Measurements from ENCODE around the gene ARL15. TPM values are rescaled to one million over a fixed set of nuclear protein-coding genes. Genes with fewer than 3 reads are reported as not detected.

The ARL15 gene
- total RNA-seq, 6 experiments from 2014 or later, result 9.8 to 16.0 (median 13.4) TPM

DNA sequence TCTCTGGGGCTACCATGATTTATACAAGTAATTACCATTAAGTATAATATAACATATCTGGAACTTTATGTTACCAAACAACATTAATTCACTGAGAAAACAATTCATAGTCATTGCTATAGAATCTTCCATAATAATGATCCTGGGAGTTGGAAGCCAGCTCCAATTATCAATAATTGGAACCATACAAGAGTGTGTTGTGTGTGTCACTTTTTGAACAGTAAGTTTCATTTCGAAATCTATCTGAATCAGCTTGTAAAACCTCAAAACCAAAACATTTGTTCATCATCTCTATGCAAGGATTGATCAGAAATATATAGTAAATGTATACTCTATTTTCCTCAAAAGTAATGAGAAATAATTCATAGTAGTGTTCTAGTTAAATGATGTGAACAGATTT is 348.1 kb downstream of the ARL15 start:
- TF ChIP-seq CTCF (IDR thresholded peaks at IDR 0.05), result no peak
- Mint-ChIP-seq H3K36me3 (ENCODE audit: low read depth) (peaks cover under 1% of the 10 kb centered on the region; the same call in 1 of the 2 replicates), H3K4me3 (no peak overlapping the region), H3K4me1 (ENCODE audit: low read depth) (peaks cover 17% of the 10 kb centered on the region), H3K9me3 (peaks cover under 1% of the 10 kb centered on the region), H3K27ac (no peak overlapping the region), H3K27me3 (ENCODE audit: insufficient read depth) (no peaks in the 10 kb centered on the region)
- no peak for DNase-seq

DNA sequence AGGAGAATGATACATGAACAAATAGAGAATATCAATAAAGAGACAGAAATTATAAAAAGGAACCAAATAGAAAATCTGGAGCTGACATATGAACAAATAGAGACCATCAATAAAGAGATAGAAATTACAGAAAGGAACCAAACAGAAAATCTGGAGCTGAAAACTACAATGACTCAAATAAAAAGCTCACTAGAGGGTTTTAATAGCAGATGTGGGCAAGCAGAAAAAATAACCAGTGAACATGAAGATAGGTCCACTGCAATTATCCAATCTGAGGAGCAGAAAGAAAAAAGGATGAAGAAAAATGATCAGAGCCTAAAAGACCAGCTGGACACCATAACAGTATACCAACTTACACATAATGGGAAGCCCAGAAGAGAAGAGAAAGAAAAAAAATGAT is 353.7 kb downstream of the ARL15 start:
- H3K9me3 Mint-ChIP-seq, result peaks cover 17% of the 10 kb centered on the region
- H3K36me3 Mint-ChIP-seq (ENCODE audit: low read depth), result peaks cover 10% of the 10 kb centered on the region
- DNase-seq, result no peak
- TF ChIP-seq CTCF (IDR thresholded peaks at IDR 0.05), result no peak
- H3K4me1 Mint-ChIP-seq (ENCODE audit: low read depth), result no peaks in the 10 kb centered on the region
- H3K27me3 Mint-ChIP-seq (ENCODE audit: insufficient read depth), result no peaks in the 10 kb centered on the region
- no peak overlapping the region for H3K27ac Mint-ChIP-seq
- no peak overlapping the region for H3K4me3 Mint-ChIP-seq

DNA sequence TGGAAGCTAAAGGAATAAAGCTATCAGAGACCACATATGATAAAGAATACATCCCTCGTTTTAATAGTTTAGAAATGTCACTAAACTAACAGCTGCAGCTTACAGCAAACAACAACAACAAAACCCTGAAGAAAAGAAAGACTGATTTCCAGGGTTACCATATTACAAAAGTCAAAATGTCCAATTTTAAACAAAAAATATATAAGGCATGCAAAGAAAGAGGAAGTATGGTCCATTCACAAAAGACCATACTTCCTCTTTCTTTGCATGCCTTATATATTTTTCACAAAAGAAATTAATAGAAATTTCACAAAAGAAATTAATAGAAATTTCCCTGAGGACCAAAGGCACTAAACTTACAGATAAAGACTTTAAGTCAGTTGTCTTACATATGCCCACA is 354.2 kb downstream of the ARL15 start:
- no peak for TF ChIP-seq CTCF (IDR thresholded peaks at IDR 0.05)
- Mint-ChIP-seq H3K27me3 (ENCODE audit: insufficient read depth) (no peaks in the 10 kb centered on the region), H3K27ac (no peak overlapping the region), H3K4me1 (ENCODE audit: low read depth) (no peaks in the 10 kb centered on the region), H3K36me3 (ENCODE audit: low read depth) (peaks cover 10% of the 10 kb centered on the region), H3K4me3 (no peak overlapping the region), H3K9me3 (peaks cover 17% of the 10 kb centered on the region)
- DNase-seq, result no peak

- Mint-ChIP-seq H3K27me3 (ENCODE audit: insufficient read depth) (no peaks in the 10 kb centered on the region), H3K36me3 (ENCODE audit: low read depth) (peaks cover 6% of the 10 kb centered on the region)
These were observed 359.8 kb downstream of the ARL15 start for GRCh38 chr5:53950621-53951020.

GRCh38 chr5:53948598-53948997 is 361.8 kb downstream of the ARL15 start:
- Mint-ChIP-seq H3K4me3 (no peak overlapping the region), H3K27me3 (ENCODE audit: insufficient read depth) (no peaks in the 10 kb centered on the region; the same call in 1 of the 2 replicates), H3K4me1 (ENCODE audit: low read depth) (peaks cover 26% of the 10 kb centered on the region), H3K36me3 (ENCODE audit: low read depth) (peaks cover 14% of the 10 kb centered on the region), H3K9me3 (peaks cover 5% of the 10 kb centered on the region; the same call in 1 of the 2 replicates), H3K27ac (no peak overlapping the region)
- no peak for DNase-seq
- no peak for TF ChIP-seq CTCF (IDR thresholded peaks at IDR 0.05)

More at GRCh38 chr5:53950621-53951020, 359.8 kb downstream of the ARL15 start:
- Mint-ChIP-seq H3K9me3 (peaks cover 6% of the 10 kb centered on the region; the same call in 1 of the 2 replicates), H3K4me1 (ENCODE audit: low read depth) (peaks cover 9% of the 10 kb centered on the region), H3K27ac (no peak overlapping the region), H3K4me3 (no peak overlapping the region)
- DNase-seq, result no peak
- TF ChIP-seq CTCF (IDR thresholded peaks at IDR 0.05), result no peak

All from HFFc6 (cell line).